ENCODE measurements around the gene CNTN4.

CNTN4 gene

DNA sequence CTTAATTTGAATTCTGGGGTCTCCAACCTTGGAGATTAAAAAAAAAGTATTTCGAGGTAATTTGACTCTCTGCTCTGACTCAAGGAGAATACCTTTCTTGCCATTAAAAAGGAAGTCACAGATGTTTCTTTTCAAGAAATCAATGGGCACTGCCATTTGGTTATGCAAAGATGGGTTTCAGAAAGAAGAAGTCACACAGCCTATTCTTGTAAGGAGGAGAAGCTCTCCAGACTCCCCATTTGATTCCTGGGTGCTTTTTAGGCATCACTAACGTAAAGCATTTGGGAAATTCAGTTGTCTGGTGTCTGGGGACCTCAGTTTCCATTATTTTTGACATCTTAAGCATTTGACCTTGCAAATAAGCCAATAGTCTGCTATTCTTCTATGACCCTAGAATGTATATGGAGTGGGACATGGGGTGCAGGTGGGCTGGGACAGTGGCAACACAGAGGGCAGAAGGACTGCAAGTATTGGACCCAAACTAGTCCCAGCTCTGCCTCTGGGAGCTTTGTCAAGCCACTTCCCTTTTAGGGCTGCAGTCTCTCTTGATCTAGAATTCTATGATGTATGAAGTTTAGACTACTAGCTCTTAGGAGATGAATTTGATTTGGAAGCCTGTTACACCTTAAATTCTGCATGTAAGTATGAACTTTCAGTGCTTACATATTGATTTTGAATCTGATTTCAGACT lies 983.7 kb downstream of the CNTN4 start:
- H3K4me3 ChIP-seq (ENCODE audit: low read length), result no peak overlapping the region
- no peak for DNase-seq (ENCODE audit: low read depth, low spot score)

DNA sequence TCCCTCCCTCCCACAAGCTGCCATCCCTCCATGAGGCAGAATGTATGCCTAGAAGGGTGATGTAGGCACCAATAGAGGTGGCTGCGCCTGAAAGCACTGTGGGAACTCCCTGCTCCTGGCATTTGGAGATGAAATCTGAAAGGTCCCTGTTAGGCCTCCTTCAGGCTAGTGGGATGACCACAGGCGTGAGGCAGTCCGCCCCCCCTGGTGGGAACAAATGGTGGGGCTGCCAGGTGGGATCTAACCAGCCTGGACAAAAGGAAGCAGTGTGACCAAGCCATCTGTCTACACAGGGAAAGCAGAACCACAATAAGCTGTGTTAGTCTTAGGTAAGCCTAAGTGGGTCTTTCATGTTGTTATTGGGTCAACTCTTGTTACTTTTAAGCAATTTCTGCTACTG lies 986.2 kb downstream of the CNTN4 start:
- DNase-seq (ENCODE audit: low read depth, low spot score), result no peak
- H3K4me3 ChIP-seq (ENCODE audit: low read length), result no peak overlapping the region

GRCh38 chr3:3085782-3086181 lies 987.1 kb downstream of the CNTN4 start:
- no peak for DNase-seq (ENCODE audit: low read depth, low spot score)
- H3K4me3 ChIP-seq (ENCODE audit: low read length), result no peak overlapping the region

DNA sequence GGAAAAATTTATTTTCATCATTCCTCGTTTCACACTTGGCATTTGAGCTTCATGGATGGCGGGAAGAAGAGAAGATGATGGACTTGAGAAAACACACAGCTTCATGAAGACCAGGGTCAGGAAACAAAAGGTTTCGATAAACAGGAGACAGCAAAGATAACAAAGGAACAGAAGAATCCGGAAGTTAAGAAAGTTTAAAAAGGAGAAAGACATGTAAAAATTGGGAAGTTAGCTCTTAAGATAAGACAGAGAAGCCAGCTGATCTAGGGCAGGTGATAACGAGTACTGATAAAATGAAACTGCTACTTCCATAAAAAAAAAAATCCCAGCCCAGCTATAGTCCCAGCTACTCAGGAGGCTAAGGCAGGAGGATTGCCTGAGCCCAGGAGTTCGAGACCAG lies 987.6 kb downstream of the CNTN4 start:
- no peak for DNase-seq (ENCODE audit: low read depth, low spot score)
- H3K4me3 ChIP-seq (ENCODE audit: low read length), result no peak overlapping the region

DNA sequence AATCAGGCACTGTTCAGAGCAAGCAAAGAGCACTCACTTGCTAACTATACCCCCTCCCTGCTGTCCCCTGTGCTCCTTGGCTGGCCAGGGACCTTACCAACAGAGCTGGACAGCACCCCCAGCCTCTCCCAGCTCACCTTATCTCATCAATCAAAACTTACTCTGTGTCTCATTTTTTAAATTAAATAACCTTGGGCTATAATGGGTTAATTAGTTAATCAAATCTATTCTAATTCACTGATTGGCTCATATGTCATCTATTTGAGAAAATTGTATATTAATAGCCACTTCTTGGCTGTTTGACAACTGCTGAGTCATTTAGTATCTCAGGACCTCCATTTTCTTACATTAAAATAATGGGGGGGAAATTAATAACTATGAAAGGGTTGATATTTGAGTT lies 988.6 kb downstream of the CNTN4 start:
- DNase-seq (ENCODE audit: low read depth, low spot score), result no peak
- no peak overlapping the region for H3K4me3 ChIP-seq (ENCODE audit: low read length)

DNA sequence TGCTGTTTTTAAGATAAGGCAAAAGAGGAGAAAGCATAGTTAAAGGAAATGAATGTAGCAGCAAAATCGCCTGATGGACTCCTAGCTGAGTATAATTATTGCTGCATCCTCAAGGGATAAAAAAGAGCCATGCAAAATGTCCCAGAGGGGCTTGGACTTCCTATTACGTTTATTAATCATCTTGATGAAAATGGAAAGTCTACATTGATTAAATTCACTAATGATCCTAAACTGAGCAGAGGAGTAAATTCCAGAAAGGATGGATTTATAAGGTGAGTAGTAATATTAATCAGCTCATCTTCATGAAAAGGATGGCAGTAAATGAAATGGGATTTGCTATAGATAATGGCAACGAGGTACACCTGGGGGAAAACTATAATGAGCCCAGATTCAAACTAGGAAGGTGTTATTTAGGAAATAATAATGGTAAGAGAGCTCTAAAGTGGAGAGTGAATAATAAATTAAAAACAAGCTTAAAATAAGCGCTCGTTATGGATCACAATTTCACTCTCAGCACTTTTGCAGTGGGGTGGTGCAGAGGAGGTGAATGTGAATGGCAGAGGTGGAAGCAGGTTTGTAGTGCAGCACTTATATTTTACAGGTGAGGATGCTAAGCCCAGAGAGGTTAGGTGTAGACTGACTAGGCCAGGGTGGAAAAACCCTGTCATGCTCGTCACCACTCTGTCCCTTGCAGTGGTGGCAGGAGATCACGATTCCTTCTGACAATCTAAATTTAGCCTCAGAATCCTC lies 989.2 kb downstream of the CNTN4 start:
- no peak for DNase-seq (ENCODE audit: low read depth, low spot score)
- H3K4me3 ChIP-seq (ENCODE audit: low read length), result no peak overlapping the region

GRCh38 chr3:3089017-3089416 lies 990.4 kb downstream of the CNTN4 start:
- DNase-seq (ENCODE audit: low read depth, low spot score), result no peak
- no peak overlapping the region for H3K4me3 ChIP-seq (ENCODE audit: low read length)

GRCh38 chr3:3097958-3098357 lies 999.3 kb downstream of the CNTN4 start:
- DNase-seq (ENCODE audit: low read depth, low spot score), result no peak
- no peak overlapping the region for H3K4me3 ChIP-seq (ENCODE audit: low read length)

DNA sequence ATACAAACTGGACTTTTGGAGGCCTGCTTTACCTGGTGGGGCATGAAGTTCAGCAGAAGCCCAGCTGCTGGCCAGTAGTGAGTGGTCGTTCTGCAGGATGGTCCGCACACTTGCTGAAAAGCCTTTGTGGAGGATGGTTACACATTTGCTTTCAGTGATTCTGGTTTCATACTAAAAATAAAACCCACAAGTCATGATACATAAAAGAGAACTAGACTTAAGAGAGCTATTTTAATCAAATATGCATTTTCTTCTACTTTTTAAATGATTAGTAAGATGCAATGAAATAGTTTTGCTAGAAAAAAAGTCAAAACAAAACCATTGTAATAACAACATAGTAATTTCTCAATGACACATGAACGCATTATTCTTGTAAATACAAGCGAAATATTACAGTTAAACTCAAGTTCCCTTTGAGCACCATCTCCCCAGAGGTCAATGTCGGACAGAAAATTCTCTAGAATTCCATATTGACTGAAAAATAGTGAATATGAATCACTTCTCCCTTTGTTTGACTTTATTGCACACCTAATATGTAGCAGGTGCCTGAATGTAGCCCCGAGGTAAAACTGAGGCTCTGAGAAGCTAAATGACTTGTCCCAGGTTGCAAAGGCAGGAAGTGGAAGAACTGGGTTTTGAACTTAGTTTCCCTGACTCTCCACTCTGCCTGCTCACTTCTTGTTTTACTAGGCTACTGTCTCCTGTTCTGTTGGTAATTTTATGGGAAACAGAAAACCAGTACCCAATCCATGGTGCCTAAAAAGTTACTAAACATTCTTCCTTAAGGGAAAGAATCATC lies 1003.2 kb downstream of the CNTN4 start:
- H3K4me3 ChIP-seq (ENCODE audit: low read length), result no peak overlapping the region
- DNase-seq (ENCODE audit: low read depth, low spot score), result no peak

DNA sequence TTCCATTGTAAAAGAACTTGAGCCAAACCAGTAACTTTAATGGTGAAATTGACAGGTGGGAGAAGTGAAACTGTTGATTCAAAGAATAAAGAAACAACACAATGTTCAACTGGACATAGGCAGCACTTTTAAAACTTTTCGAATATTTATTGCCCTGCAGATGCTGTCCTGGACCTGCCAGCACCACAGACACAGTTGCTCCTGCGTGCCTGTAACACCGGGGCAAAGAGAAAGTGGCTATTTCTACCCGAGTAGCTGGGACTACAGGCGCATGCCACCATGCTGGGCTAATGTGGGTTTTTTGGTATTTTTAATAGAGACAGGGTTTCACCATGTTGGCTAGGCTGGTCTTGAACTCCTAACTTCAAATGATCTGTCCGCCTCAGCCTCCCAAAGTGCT lies 1004.1 kb downstream of the CNTN4 start:
- no peak overlapping the region for H3K4me3 ChIP-seq (ENCODE audit: low read length)
- no peak for DNase-seq (ENCODE audit: low read depth, low spot score)

- no peak for DNase-seq (ENCODE audit: low read depth, low spot score)
- H3K4me3 ChIP-seq (ENCODE audit: low read length), result no peak overlapping the region
Measured at GRCh38 chr3:3105246-3105645, 1006.6 kb downstream of the CNTN4 start.

DNA sequence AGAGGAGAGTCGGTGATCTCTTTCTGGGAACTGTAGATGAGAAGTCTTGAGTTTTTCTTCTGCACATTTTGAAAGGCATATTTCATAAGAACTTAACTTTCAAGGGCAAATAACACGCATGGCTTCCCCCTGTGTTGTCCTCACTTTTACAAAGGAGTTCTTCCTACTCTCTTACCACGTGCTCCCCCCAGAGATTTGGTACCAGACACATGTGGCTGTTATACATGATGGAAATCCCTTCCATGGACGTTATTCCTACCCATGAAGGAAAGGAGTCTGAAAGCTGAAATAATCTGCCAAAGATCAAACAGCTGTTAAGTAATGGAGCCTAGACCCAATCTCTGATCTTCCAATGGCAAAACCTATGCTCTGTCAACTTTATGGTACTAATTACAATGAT lies 1007.1 kb downstream of the CNTN4 start:
- no peak overlapping the region for H3K4me3 ChIP-seq (ENCODE audit: low read length)
- no peak for DNase-seq (ENCODE audit: low read depth, low spot score)

DNA sequence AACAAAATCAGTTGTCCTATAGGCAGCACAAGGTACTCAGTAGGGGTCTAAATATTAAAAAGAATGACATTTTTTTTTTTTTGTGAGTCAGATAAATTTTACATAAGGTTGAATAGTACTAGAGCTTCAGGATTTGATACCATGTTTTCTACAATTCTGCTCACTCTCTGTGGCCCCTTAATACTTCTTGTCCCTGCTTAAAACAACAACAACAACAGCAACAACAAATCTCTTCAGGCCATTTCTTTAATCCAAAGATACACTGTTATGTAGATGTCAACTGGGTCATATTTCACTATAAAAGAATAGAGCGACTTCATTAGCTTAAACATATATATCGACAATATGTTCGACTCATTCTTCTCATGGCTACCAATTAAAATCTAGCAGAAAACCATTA lies 1008.5 kb downstream of the CNTN4 start:
- DNase-seq (ENCODE audit: low read depth, low spot score), result no peak

More for the DNA sequence above, 1008.5 kb downstream of the CNTN4 start:
- H3K4me3 ChIP-seq (ENCODE audit: low read length), result no peak overlapping the region

Data from Jurkat, Clone E6-1 (cell line).